ENCODE measurements around the gene CIB2. TPM values are rescaled to one million over a fixed set of nuclear protein-coding genes. Genes with fewer than 3 reads are reported as not detected.

The CIB2 gene
- total and polyA plus RNA-seq, 2 experiments from 2014 or later: 59.5 to 64.4 TPM

DNA sequence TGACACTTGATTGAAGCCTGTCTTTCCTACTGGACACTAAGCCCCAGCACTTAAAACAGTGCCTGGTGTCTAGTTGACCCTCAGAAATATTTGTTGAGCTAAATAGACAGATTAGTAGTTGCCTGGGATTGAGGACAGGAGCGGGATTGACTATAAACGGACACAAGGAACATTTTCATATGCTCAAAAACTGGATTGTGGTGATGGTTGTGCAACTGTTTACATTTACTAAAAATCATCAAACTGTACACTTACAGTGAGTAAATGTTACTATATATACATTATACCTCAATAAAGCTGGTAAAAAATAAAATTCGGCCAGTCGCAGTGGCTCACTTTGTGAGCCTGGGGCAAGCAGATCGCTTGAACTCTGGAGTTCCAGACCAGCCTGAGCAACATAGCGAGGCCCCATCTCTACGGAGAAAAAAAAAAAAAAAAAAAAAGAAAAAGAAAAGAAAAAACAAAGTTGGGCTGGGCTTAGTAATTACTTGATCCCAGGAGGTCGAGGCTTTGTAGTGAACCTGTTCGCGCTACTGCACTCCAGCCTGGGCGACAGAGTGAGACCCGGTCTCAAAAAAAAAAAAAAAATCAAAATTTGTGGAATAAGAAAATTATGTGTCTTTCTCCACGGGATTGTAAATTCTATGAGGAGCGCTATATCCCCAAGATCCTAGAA, 17.3 kb upstream of the CIB2 start (continued):
- TF ChIP-seq, protein P1, sequence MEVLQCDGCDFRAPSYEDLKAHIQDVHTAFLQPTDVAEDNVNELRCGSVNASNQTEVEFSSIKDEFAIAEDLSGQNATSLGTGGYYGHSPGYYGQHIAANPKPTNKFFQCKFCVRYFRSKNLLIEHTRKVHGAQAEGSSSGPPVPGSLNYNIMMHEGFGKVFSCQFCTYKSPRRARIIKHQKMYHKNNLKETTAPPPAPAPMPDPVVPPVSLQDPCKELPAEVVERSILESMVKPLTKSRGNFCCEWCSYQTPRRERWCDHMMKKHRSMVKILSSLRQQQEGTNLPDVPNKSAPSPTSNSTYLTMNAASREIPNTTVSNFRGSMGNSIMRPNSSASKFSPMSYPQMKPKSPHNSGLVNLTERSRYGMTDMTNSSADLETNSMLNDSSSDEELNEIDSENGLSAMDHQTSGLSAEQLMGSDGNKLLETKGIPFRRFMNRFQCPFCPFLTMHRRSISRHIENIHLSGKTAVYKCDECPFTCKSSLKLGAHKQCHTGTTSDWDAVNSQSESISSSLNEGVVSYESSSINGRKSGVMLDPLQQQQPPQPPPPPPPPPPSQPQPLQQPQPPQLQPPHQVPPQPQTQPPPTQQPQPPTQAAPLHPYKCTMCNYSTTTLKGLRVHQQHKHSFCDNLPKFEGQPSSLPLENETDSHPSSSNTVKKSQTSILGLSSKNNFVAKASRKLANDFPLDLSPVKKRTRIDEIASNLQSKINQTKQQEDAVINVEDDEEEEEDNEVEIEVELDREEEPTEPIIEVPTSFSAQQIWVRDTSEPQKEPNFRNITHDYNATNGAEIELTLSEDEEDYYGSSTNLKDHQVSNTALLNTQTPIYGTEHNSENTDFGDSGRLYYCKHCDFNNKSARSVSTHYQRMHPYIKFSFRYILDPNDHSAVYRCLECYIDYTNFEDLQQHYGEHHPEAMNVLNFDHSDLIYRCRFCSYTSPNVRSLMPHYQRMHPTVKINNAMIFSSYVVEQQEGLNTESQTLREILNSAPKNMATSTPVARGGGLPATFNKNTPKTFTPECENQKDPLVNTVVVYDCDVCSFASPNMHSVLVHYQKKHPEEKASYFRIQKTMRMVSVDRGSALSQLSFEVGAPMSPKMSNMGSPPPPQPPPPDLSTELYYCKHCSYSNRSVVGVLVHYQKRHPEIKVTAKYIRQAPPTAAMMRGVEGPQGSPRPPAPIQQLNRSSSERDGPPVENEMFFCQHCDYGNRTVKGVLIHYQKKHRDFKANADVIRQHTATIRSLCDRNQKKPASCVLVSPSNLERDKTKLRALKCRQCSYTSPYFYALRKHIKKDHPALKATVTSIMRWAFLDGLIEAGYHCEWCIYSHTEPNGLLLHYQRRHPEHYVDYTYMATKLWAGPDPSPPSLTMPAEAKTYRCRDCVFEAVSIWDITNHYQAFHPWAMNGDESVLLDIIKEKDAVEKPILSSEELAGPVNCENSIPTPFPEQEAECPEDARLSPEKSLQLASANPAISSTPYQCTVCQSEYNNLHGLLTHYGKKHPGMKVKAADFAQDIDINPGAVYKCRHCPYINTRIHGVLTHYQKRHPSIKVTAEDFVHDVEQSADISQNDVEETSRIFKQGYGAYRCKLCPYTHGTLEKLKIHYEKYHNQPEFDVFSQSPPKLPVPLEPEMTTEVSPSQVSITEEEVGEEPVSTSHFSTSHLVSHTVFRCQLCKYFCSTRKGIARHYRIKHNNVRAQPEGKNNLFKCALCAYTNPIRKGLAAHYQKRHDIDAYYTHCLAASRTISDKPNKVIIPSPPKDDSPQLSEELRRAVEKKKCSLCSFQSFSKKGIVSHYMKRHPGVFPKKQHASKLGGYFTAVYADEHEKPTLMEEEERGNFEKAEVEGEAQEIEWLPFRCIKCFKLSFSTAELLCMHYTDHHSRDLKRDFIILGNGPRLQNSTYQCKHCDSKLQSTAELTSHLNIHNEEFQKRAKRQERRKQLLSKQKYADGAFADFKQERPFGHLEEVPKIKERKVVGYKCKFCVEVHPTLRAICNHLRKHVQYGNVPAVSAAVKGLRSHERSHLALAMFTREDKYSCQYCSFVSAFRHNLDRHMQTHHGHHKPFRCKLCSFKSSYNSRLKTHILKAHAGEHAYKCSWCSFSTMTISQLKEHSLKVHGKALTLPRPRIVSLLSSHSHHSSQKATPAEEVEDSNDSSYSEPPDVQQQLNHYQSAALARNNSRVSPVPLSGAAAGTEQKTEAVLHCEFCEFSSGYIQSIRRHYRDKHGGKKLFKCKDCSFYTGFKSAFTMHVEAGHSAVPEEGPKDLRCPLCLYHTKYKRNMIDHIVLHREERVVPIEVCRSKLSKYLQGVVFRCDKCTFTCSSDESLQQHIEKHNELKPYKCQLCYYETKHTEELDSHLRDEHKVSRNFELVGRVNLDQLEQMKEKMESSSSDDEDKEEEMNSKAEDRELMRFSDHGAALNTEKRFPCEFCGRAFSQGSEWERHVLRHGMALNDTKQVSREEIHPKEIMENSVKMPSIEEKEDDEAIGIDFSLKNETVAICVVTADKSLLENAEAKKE (CRISPR knock-in tag; IDR thresholded peaks at IDR 0.05): no peak

DNA sequence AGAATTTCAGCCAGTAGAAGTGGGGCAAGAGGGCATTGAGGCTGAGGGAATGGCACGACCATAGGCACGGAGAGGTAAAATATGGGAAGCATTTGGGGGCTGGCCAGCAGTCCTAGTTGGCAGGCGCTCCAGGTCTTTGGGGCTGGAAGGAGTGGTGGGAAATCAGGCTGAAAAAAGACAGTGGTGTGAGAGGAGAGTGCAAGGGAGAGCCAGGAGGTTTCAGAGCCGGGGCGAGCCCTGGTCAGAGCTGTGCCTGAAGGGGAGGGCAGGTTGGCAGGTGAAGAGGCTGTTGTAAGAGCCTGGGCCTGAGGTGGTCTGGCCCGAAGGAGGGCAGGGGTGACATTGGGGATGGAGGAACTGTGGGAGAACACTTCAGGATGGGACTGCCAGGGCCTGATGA, 16.3 kb upstream of the CIB2 start:
- Histone ChIP-seq H3F3A (replicated peaks; ENCODE audit: low read depth) (no peaks in the 10 kb centered on the region; the same call in 1 of the 2 replicates), H3K4me1 (ENCODE audit: insufficient read depth) (peaks cover 15% of the 10 kb centered on the region), H3K4me3 (no peak overlapping the region), H4K20me1 (replicated peaks; ENCODE audit: insufficient read depth) (peaks cover 10% of the 10 kb centered on the region), H2AFZ (no peak overlapping the region), H3K36me3 (ENCODE audit: insufficient read depth) (no peaks in the 10 kb centered on the region), H3K27me3 (ENCODE audit: insufficient read depth) (peaks cover 8% of the 10 kb centered on the region; the same call in 1 of the 2 replicates), H3K4me2 (no peak overlapping the region), H3K79me2 (replicated peaks; ENCODE audit: insufficient read depth) (peaks cover 22% of the 10 kb centered on the region), H3K9me2 (ENCODE audit: insufficient read depth) (no peaks in the 10 kb centered on the region), H3K27ac (ENCODE audit: low read depth) (no peak overlapping the region)
- H3K4me3 Mint-ChIP-seq: peak overlapping the region; percentile 48
- DNase-seq (ENCODE audit: low spot score) (no peak), ATAC-seq (no peak)
- H3K9me3 Mint-ChIP-seq: no peaks in the 10 kb centered on the region
- H3K27me3 Mint-ChIP-seq (ENCODE audit: insufficient read depth, low read depth, poor library complexity): peaks cover 7% of the 10 kb centered on the region
- peaks cover 21% of the 10 kb centered on the region for H3K4me1 Mint-ChIP-seq
- H3K36me3 Mint-ChIP-seq (ENCODE audit: low read depth): no peaks in the 10 kb centered on the region; the same call in 2 of the 3 replicates
- H3K27ac Mint-ChIP-seq: no peak overlapping the region; the same call in 1 of the 2 replicates
- TF ChIP-seq, protein P2, sequence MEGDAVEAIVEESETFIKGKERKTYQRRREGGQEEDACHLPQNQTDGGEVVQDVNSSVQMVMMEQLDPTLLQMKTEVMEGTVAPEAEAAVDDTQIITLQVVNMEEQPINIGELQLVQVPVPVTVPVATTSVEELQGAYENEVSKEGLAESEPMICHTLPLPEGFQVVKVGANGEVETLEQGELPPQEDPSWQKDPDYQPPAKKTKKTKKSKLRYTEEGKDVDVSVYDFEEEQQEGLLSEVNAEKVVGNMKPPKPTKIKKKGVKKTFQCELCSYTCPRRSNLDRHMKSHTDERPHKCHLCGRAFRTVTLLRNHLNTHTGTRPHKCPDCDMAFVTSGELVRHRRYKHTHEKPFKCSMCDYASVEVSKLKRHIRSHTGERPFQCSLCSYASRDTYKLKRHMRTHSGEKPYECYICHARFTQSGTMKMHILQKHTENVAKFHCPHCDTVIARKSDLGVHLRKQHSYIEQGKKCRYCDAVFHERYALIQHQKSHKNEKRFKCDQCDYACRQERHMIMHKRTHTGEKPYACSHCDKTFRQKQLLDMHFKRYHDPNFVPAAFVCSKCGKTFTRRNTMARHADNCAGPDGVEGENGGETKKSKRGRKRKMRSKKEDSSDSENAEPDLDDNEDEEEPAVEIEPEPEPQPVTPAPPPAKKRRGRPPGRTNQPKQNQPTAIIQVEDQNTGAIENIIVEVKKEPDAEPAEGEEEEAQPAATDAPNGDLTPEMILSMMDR (conservative IDR thresholded peaks at IDR 0.05; ENCODE audit: low read depth in 2 of 2): no peak
- TF ChIP-seq JUNB (IDR thresholded peaks at IDR 0.05; ENCODE audit: unreplicated experiment) (no peak), ZNF331 (CRISPR knock-in tag; IDR thresholded peaks at IDR 0.05; ENCODE audit: low read depth) (no peak), EZH2 (IDR thresholded peaks at IDR 0.05; ENCODE audit: low read depth, unreplicated experiment) (no peak), NANOG (IDR thresholded peaks at IDR 0.05; ENCODE audit: borderline replicate concordance) (no peak)
- TF ChIP-seq, protein P3, sequence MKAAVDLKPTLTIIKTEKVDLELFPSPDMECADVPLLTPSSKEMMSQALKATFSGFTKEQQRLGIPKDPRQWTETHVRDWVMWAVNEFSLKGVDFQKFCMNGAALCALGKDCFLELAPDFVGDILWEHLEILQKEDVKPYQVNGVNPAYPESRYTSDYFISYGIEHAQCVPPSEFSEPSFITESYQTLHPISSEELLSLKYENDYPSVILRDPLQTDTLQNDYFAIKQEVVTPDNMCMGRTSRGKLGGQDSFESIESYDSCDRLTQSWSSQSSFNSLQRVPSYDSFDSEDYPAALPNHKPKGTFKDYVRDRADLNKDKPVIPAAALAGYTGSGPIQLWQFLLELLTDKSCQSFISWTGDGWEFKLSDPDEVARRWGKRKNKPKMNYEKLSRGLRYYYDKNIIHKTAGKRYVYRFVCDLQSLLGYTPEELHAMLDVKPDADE (IDR thresholded peaks at IDR 0.05): no peak

Data from GM23338 (cell line).